Ishikawa (cell line): ENCODE measurements around the gene RSBN1.

Experiments
- CEBPB ChIP-seq: IDR thresholded peaks from 2 replicates; pipeline ENCODE4 v1.6.1; 2012
- CREB1 ChIP-seq: IDR thresholded peaks from 2 replicates; pipeline ENCODE4 v1.6.1; 2012; ENCODE audit warnings: low read depth
- EGR1 ChIP-seq: IDR thresholded peaks from 2 replicates; pipeline ENCODE4 v1.6.1; 2012
- EP300 ChIP-seq: IDR thresholded peaks from 2 replicates; pipeline ENCODE4 v1.6.1; 2012; ENCODE audit warnings: borderline replicate concordance
- FOXM1 ChIP-seq: IDR thresholded peaks from 2 replicates; pipeline ENCODE4 v1.6.1; 2012; ENCODE audit warnings: low read depth, borderline replicate concordance
- MAX ChIP-seq: IDR thresholded peaks from 2 replicates; pipeline ENCODE4 v1.6.1; 2012
- NFIC ChIP-seq: IDR thresholded peaks from 2 replicates; pipeline ENCODE4 v1.6.1; 2012
- RAD21 ChIP-seq: IDR thresholded peaks from 2 replicates; pipeline ENCODE4 v1.6.1; 2012; ENCODE audit warnings: low read depth
- REST ChIP-seq: IDR thresholded peaks from 2 replicates; pipeline ENCODE4 v1.6.1; 2012; ENCODE audit warnings: low read depth, mild to moderate bottlenecking
- TAF1 ChIP-seq: IDR thresholded peaks from 2 replicates; pipeline ENCODE4 v1.6.1; 2012; ENCODE audit warnings: low read depth, mild to moderate bottlenecking
- TCF12 ChIP-seq: IDR thresholded peaks from 2 replicates; pipeline ENCODE4 v1.6.1; 2012; ENCODE audit warnings: low read depth
- TEAD4 ChIP-seq: IDR thresholded peaks from 2 replicates; pipeline ENCODE4 v1.6.1; 2012
- USF1 ChIP-seq: IDR thresholded peaks from 2 replicates; pipeline ENCODE4 v1.6.1; 2012
- YY1 ChIP-seq: IDR thresholded peaks from 2 replicates; pipeline ENCODE4 v1.6.1; 2012; ENCODE audit warnings: low read depth
- ZBTB7A ChIP-seq: IDR thresholded peaks from 2 replicates; pipeline ENCODE4 v1.6.1; 2012; ENCODE audit warnings: low read depth

RSBN1 gene

GRCh38 chr1:113811888-113812660, at the start of gene RSBN1:
Gene RSBN1, minus strand, starts transcription at chr1:113812476. Its CDS starts 64 bp downstream, at chr1:113812412.
- TF ChIP-seq TEAD4 (peak; percentile 33; the same call in 1 of the 2 replicates), USF1 (peak; percentile 59), MAX (peak; percentile 96), REST (no peak), TAF1 (peak; percentile 93), YY1 (peak; percentile 91), RAD21 (no peak), EGR1 (peak; percentile 85), ZBTB7A (no peak), CEBPB (peak; percentile 7; the same call in 1 of the 2 replicates), FOXM1 (peak; percentile 58; the same call in 1 of the 2 replicates), NFIC (no peak), TCF12 (peak; percentile 63), EP300 (0 out of 2 replicates have a peak, but pooled peaks have one; percentile 24), CREB1 (peak; percentile 26; the same call in 1 of the 2 replicates)

- no peak for TF ChIP-seq CREB1
- TF ChIP-seq RAD21 = no peak
These were observed 49.4 kb upstream of the RSBN1 start for GRCh38 chr1:113861641-113862040.

GRCh38 chr1:113860891-113861290, 48.6 kb upstream of the RSBN1 start:
- no peak for TF ChIP-seq TAF1
- TF ChIP-seq RAD21 = no peak
- TF ChIP-seq FOXM1 = no peak
- TF ChIP-seq TEAD4 = no peak
- TF ChIP-seq TCF12 = no peak

- TF ChIP-seq YY1 = no peak
These were observed 47.4 kb upstream of the RSBN1 start for GRCh38 chr1:113859478-113860175.

GRCh38 chr1:113858982-113859381, 46.7 kb upstream of the RSBN1 start:
- no peak for TF ChIP-seq TEAD4
- TF ChIP-seq EGR1 = no peak
- TF ChIP-seq YY1 = no peak
- TF ChIP-seq EP300 = no peak
- no peak for TF ChIP-seq RAD21
- no peak for TF ChIP-seq CREB1
- no peak for TF ChIP-seq ZBTB7A
- TF ChIP-seq CEBPB = no peak
- no peak for TF ChIP-seq REST
- no peak for TF ChIP-seq MAX
- no peak for TF ChIP-seq TCF12
- TF ChIP-seq TAF1 = no peak
- no peak for TF ChIP-seq NFIC
- TF ChIP-seq USF1 = no peak
- no peak for TF ChIP-seq FOXM1

- no peak for TF ChIP-seq CEBPB
- TF ChIP-seq TAF1 = no peak
- TF ChIP-seq RAD21 = no peak
- no peak for TF ChIP-seq TEAD4
- TF ChIP-seq ZBTB7A = no peak
- TF ChIP-seq EP300 = no peak
- TF ChIP-seq CREB1 = no peak
These were observed 46.1 kb upstream of the RSBN1 start for GRCh38 chr1:113858418-113858817.
